CD14-positive monocyte (primary cell): ENCODE measurements around the gene GMDS. TPM values are rescaled to one million over a fixed set of nuclear protein-coding genes. Genes with fewer than 3 reads are reported as not detected.

Source experiments
- DNase-seq, 3 donors: peaks; one replicate each; pipeline ENCODE4 v3.0.0-alpha.2; 2011 to 2022
- H2AFZ ChIP-seq: 2 replicates; pipeline ENCODE4 v1.6.0; 2012; ENCODE audit warnings: mild to moderate bottlenecking, low read depth, low read length, inconsistent platforms; ENCODE audit not compliant: insufficient read depth, poor library complexity, severe bottlenecking
- H3K27ac ChIP-seq, 2 donors: 1 replicate in 1 of 2; 2 replicates in 1 of 2; pipeline ENCODE4 v1.5.1; 2012 to 2013; ENCODE audit warnings: low read length in 2 of 2, control low read depth in 1 of 2, inconsistent platforms in 1 of 2, low read depth in 1 of 2, mild to moderate bottlenecking in 1 of 2
- H3K27me3 ChIP-seq, 2 donors: one replicate each; pipeline versions ENCODE4 v1.6.0 to v1.6.1; 2011 to 2013; ENCODE audit warnings: low read length in 2 of 2; ENCODE audit not compliant: control insufficient read depth in 2 of 2, insufficient read depth in 2 of 2
- H3K36me3 ChIP-seq, 2 donors: replicated peaks in 1 of 2; 1 replicate in 1 of 2; 2 replicates in 1 of 2; pipeline versions ENCODE4 v1.5.1 to v1.6.1; 2012 to 2013; ENCODE audit warnings: low read length in 2 of 2, control low read depth in 1 of 2, inconsistent platforms in 1 of 2, mild to moderate bottlenecking in 1 of 2; ENCODE audit not compliant: insufficient read depth in 2 of 2, control insufficient read depth in 1 of 2
- H3K4me1 ChIP-seq, 2 donors: 1 replicate in 1 of 2; 2 replicates in 1 of 2; pipeline versions ENCODE4 v1.5.1 to v1.6.1; 2012 to 2013; ENCODE audit warnings: low read length in 2 of 2, control low read depth in 1 of 2, inconsistent platforms in 1 of 2, mild to moderate bottlenecking in 1 of 2, moderate library complexity in 1 of 2; ENCODE audit not compliant: insufficient read depth in 2 of 2, control insufficient read depth in 1 of 2
- H3K4me2 ChIP-seq: replicated peaks from 2 replicates; pipeline ENCODE3; 2012; ENCODE audit warnings: low read length, moderate library complexity, mild to moderate bottlenecking; ENCODE audit not compliant: poor library complexity, severe bottlenecking; ENCODE audit errors: extremely low read depth
- H3K4me3 ChIP-seq, 3 experiments: fragments of 200-600 bp in 1 of 3; sonication (generic) in 1 of 3; replicated peaks in 1 of 3; 1 replicate in 2 of 3; 2 replicates in 1 of 3; pipeline ENCODE4 v1.5.1; 2011 to 2013; ENCODE audit warnings: low read length in 3 of 3, mild to moderate bottlenecking in 3 of 3, control low read depth in 2 of 3, low read depth in 2 of 3, inconsistent platforms in 1 of 3, moderate library complexity in 1 of 3
- H3K79me2 ChIP-seq: 2 replicates; pipeline ENCODE4 v1.6.0; 2012; ENCODE audit warnings: mild to moderate bottlenecking, control low read depth, inconsistent platforms, low read length, moderate library complexity; ENCODE audit not compliant: insufficient read depth
- H3K9ac ChIP-seq: 2 replicates; pipeline ENCODE4 v1.6.0; 2017; ENCODE audit warnings: low read length, mild to moderate bottlenecking; ENCODE audit not compliant: insufficient read depth, poor library complexity, severe bottlenecking
- H3K9me3 ChIP-seq, 2 donors: replicated peaks in 1 of 2; 1 replicate in 1 of 2; 2 replicates in 1 of 2; pipeline versions ENCODE4 v1.5.1 to v1.6.1; 2012 to 2013; ENCODE audit warnings: low read length in 2 of 2, control low read depth in 1 of 2; ENCODE audit not compliant: control insufficient read depth in 1 of 2, insufficient read depth in 1 of 2
- H4K20me1 ChIP-seq: 2 replicates; pipeline ENCODE4 v1.6.0; 2012; ENCODE audit warnings: mild to moderate bottlenecking, low read length, control low read depth, moderate library complexity; ENCODE audit not compliant: insufficient read depth
- H3K27ac Mint-ChIP-seq, 7 donors: one replicate each; pipeline ENCODE4 v1.8.0; 2020; ENCODE audit warnings: mild to moderate bottlenecking in 7 of 7, mixed read lengths in 7 of 7, moderate library complexity in 6 of 7, inconsistent platforms in 2 of 7
- H3K27me3 Mint-ChIP-seq, 3 donors: one replicate each; pipeline ENCODE4 v1.8.0; 2021 to 2022; ENCODE audit warnings: low read depth in 3 of 3, mild to moderate bottlenecking in 3 of 3, mixed read lengths in 3 of 3, moderate library complexity in 3 of 3, inconsistent platforms in 1 of 3
- H3K36me3 Mint-ChIP-seq, 2 donors: one replicate each; pipeline ENCODE4 v1.8.0; 2020; ENCODE audit warnings: mixed read lengths in 2 of 2, inconsistent platforms in 1 of 2, mild to moderate bottlenecking in 1 of 2
- H3K4me1 Mint-ChIP-seq: one replicate; pipeline ENCODE4 v1.8.0; 2020; ENCODE audit warnings: mild to moderate bottlenecking, mixed read lengths
- H3K4me3 Mint-ChIP-seq, 2 donors: one replicate each; pipeline ENCODE4 v1.8.0; 2020; ENCODE audit warnings: mild to moderate bottlenecking in 2 of 2, mixed read lengths in 2 of 2, moderate library complexity in 1 of 2
- H3K9me3 Mint-ChIP-seq, 7 donors: one replicate each; pipeline ENCODE4 v1.8.0; 2020 to 2022; ENCODE audit warnings: mixed read lengths in 7 of 7, mild to moderate bottlenecking in 6 of 7, moderate library complexity in 6 of 7, inconsistent platforms in 2 of 7
- CTCF ChIP-seq: fragments of 200-600 bp; IDR thresholded peaks from one replicate; pipeline ENCODE4 v1.8.0; 2022; ENCODE audit warnings: antibody characterized with exemption, mild to moderate bottlenecking
- WGBS: methylation state at CpG from one replicate; pipeline ENCODE4 v1.1.5; 2013; ENCODE audit warnings: missing lambda C conversion rate; ENCODE audit not compliant: insufficient coverage; 5-methylcytosine and 5-hydroxymethylcytosine counted together
- intact Hi-C, 2 donors: fragments of 100-400 bp; cut with micrococcal nuclease; formaldehyde crosslinking; loops; one replicate each; pipeline versions ENCODE4 v1.15.0 to v1.15.1; 2023
- polyA plus RNA-seq, 3 donors: library from polyadenylated mRNA; depleted of rRNA in 1 of 3; unstranded in 2 of 3; stranded (reverse) in 1 of 3; fragments of 300-500 nt in 2 of 3; fragments of >200 nt in 1 of 3; fragmentation: Illumina TruSeq in 2 of 3; gene quantifications; 1 replicate in 2 of 3; 2 replicates in 1 of 3; pipeline ENCODE4 v1.2.3, GENCODE V29; 2012 to 2021

Gene GMDS
- polyA plus RNA-seq, 3 donors = 10.5 to 19.9 (median 17.6) TPM

- Histone ChIP-seq H4K20me1 (no peaks in the 10 kb centered on the region), H3K9me3 (no peaks in the 10 kb centered on the region), H3K79me2 (no peaks in the 10 kb centered on the region), H3K27ac (no peak overlapping the region), H2AFZ (no peak overlapping the region), H3K36me3 (no peaks in the 10 kb centered on the region), H3K4me2 (no peak overlapping the region), H3K4me3 (no peak overlapping the region), H3K9ac (no peak overlapping the region), H3K27me3 (no peaks in the 10 kb centered on the region), H3K4me1 (no peaks in the 10 kb centered on the region)
- H3K4me1 Mint-ChIP-seq = peaks cover 4% of the 10 kb centered on the region
- no peak overlapping the region for H3K27ac Mint-ChIP-seq
- H3K36me3 Mint-ChIP-seq = peaks cover 3 to 7% of the 10 kb centered on the region in 2 donors
- H3K9me3 Mint-ChIP-seq = peaks cover 0 to 3% (median 0%) of the 10 kb centered on the region in 7 donors
- intact Hi-C loops = no loop called here
- H3K27me3 Mint-ChIP-seq = no peaks in the 10 kb centered on the region
- H3K4me3 Mint-ChIP-seq = no peak overlapping the region
- 98% methylated on average over 6 of the region's 6 CpGs for WGBS
- TF ChIP-seq CTCF = no peak
- no peak for DNase-seq
These were observed 302.6 kb downstream of the GMDS start for GRCh38 chr6:1942834-1943233.

- Histone ChIP-seq H3K4me1 (no peaks in the 10 kb centered on the region), H3K79me2 (no peaks in the 10 kb centered on the region), H3K36me3 (no peaks in the 10 kb centered on the region), H3K27me3 (no peaks in the 10 kb centered on the region), H3K9ac (no peak overlapping the region), H4K20me1 (no peaks in the 10 kb centered on the region), H3K4me3 (no peak overlapping the region), H2AFZ (no peak overlapping the region), H3K9me3 (no peaks in the 10 kb centered on the region), H3K4me2 (no peak overlapping the region), H3K27ac (no peak overlapping the region)
- WGBS = 95% methylated on average over 4 of the region's 4 CpGs
- Mint-ChIP-seq H3K27ac (no peak overlapping the region), H3K36me3 (peaks cover under 1 to 3% of the 10 kb centered on the region in 2 donors), H3K27me3 (no peaks in the 10 kb centered on the region), H3K4me3 (no peak overlapping the region), H3K9me3 (peaks cover 0 to 3% (median 2%) of the 10 kb centered on the region in 7 donors), H3K4me1 (peaks cover 4% of the 10 kb centered on the region)
- TF ChIP-seq CTCF = no peak
- no peak for DNase-seq
- intact Hi-C loops = no loop called here
These were observed 303.9 kb downstream of the GMDS start for GRCh38 chr6:1941534-1941933.
